Eye (tissue), 1 donor: ENCODE measurements around the gene PCDHA10.

Experiments
- DNase-seq: peaks from one replicate; pipeline ENCODE4 v3.0.0-alpha.2; 2015

Gene PCDHA10

GRCh38 chr5:140883927-140884697, 28.4 kb downstream of the PCDHA10 start:
- DNase-seq = no peak

DNA sequence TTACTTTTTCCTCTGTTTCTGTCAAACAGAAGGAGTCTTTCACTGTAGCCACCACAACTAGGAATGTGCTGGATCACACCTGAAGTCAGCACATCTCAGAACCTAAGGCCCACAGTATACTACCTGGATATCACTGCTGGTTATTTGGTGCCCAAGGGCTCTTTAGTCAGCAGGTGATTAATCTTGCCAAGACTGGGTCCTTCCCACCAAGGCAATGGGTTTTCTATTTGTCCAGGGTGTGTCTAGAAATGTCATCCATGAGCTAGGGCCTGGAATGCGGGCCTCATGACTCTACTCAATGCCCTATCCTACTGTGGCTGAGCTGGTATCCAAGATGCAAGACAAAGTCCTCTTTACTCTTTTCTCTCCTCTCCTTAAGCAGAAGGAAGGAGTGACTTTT, 60.6 kb downstream of the PCDHA10 start:
- no peak for DNase-seq
